Liver (tissue), 9 donors: ENCODE measurements around the gene STAT2. TPM values are rescaled to one million over a fixed set of nuclear protein-coding genes. Genes with fewer than 3 reads are reported as not detected.

ENCODE experiments used
- DNase-seq: peaks from one replicate; pipeline ENCODE4 v3.0.0-alpha.2; 2017; ENCODE audit warnings: low spot score
- H3K27ac ChIP-seq, 2 donors: one replicate each; pipeline ENCODE4 v1.7.0; 2013; ENCODE audit warnings: inconsistent platforms in 2 of 2, low read length in 2 of 2, control low read depth in 1 of 2, low read depth in 1 of 2, mild to moderate bottlenecking in 1 of 2
- H3K27me3 ChIP-seq, 4 donors: one replicate each; pipeline versions ENCODE4 v1.6.1 to v1.7.0; 2013; ENCODE audit warnings: low read length in 3 of 4, inconsistent platforms in 1 of 4, mild to moderate bottlenecking in 1 of 4, moderate library complexity in 1 of 4; ENCODE audit not compliant: control insufficient read depth in 4 of 4, insufficient read depth in 4 of 4
- H3K36me3 ChIP-seq, 4 donors: one replicate each; pipeline versions ENCODE4 v1.6.1 to v1.7.0; 2013; ENCODE audit warnings: low read length in 3 of 4, mild to moderate bottlenecking in 3 of 4, low read depth in 1 of 4, moderate library complexity in 1 of 4; ENCODE audit not compliant: control insufficient read depth in 4 of 4, insufficient read depth in 3 of 4
- H3K4me1 ChIP-seq, 4 donors: one replicate each; pipeline versions ENCODE4 v1.6.1 to v1.7.0; 2013; ENCODE audit warnings: low read length in 3 of 4, mild to moderate bottlenecking in 3 of 4, moderate library complexity in 1 of 4; ENCODE audit not compliant: control insufficient read depth in 4 of 4, insufficient read depth in 4 of 4
- H3K4me3 ChIP-seq, 3 donors: one replicate each; pipeline versions ENCODE4 v1.6.1 to v1.7.0; 2013; ENCODE audit warnings: low read length in 3 of 3, control low read depth in 1 of 3, low read depth in 1 of 3, mild to moderate bottlenecking in 1 of 3
- H3K9ac ChIP-seq, 2 donors: one replicate each; pipeline ENCODE4 v1.7.0; 2013; ENCODE audit warnings: low read length in 2 of 2, mild to moderate bottlenecking in 2 of 2, moderate library complexity in 2 of 2, control low read depth in 1 of 2, low read depth in 1 of 2
- H3K9me3 ChIP-seq, 4 donors: one replicate each; pipeline versions ENCODE4 v1.6.1 to v1.7.0; 2013; ENCODE audit warnings: low read length in 3 of 4; ENCODE audit not compliant: control insufficient read depth in 4 of 4
- ATF3 ChIP-seq: IDR thresholded peaks from 2 replicates; pipeline ENCODE4 v1.6.1; 2016; ENCODE audit warnings: antibody characterized with exemption
- CTCF ChIP-seq: fragments of 150-350 bp; IDR thresholded peaks from 2 replicates; pipeline ENCODE4 v1.5.1; 2017; ENCODE audit warnings: improper control_type of control experiment, low read depth, low read length; ENCODE audit not compliant: missing input control
- EGR1 ChIP-seq, 2 donors: IDR thresholded peaks; 2 replicates each; pipeline ENCODE4 v1.6.1; 2016 to 2018; ENCODE audit warnings: antibody characterized with exemption in 2 of 2, low read depth in 2 of 2
- FOXA2 ChIP-seq: IDR thresholded peaks from 2 replicates; pipeline ENCODE4 v1.6.1; 2016; ENCODE audit warnings: antibody characterized with exemption
- GABPA ChIP-seq, 2 donors: IDR thresholded peaks in 1 of 2; conservative IDR thresholded peaks in 1 of 2; 2 replicates each; pipeline ENCODE4 v1.6.1; 2016; ENCODE audit warnings: antibody characterized with exemption in 2 of 2, mild to moderate bottlenecking in 1 of 2, moderate library complexity in 1 of 2
- HNF4A ChIP-seq, 2 donors: conservative IDR thresholded peaks; 2 replicates each; pipeline ENCODE4 v1.6.1; 2016; ENCODE audit warnings: antibody characterized with exemption in 2 of 2, mild to moderate bottlenecking in 2 of 2
- JUND ChIP-seq, 2 donors: IDR thresholded peaks; 2 replicates each; pipeline ENCODE4 v1.6.1; 2016; ENCODE audit warnings: antibody characterized with exemption in 2 of 2
- MAX ChIP-seq: IDR thresholded peaks from 2 replicates; pipeline ENCODE4 v1.6.1; 2016; ENCODE audit warnings: antibody characterized with exemption
- RAD21 ChIP-seq, 2 donors: IDR thresholded peaks; 2 replicates each; pipeline ENCODE4 v1.6.1; 2016; ENCODE audit warnings: antibody characterized with exemption in 2 of 2, mild to moderate bottlenecking in 2 of 2
- SP1 ChIP-seq: IDR thresholded peaks from 2 replicates; pipeline ENCODE4 v1.6.1; 2018; ENCODE audit warnings: antibody characterized with exemption, mild to moderate bottlenecking
- YY1 ChIP-seq: IDR thresholded peaks from 2 replicates; pipeline ENCODE4 v1.6.1; 2016; ENCODE audit warnings: antibody characterized with exemption, mild to moderate bottlenecking
- WGBS: extraction: QIAGEN DNeasy Blood & Tissue Kit; methylation state at CpG from one replicate; pipeline ENCODE4 v1.1.7; 2013; 5-methylcytosine and 5-hydroxymethylcytosine counted together
- polyA plus RNA-seq, 2 donors: library from polyadenylated mRNA; stranded (reverse) in 1 of 2; unstranded in 1 of 2; fragments of 200-250 nt in 1 of 2; fragments of >200 nt in 1 of 2; fragmentation: Nextera tagmentation in 1 of 2; extraction: Ambion mirVana in 1 of 2; gene quantifications; one replicate each; pipeline versions ENCODE4 v1.2.1 to v1.2.3, GENCODE V29; 2013 to 2015
- total RNA-seq, 2 donors: library from RNA; depleted of rRNA; stranded (reverse); fragments of >200 nt; gene quantifications; one replicate each; pipeline ENCODE4 v1.2.3, GENCODE V29; 2014
- donor health status: healthy.
- donor health status: healthy.
- donor health status: healthy.
- donor health status: healthy.
- donor health status: healthy.

STAT2 gene
- total and polyA plus RNA-seq, 4 donors = 48.4 to 219 (median 66.6) TPM

GRCh38 chr12:56299853-56300643 lies 59.9 kb downstream of the STAT2 start, which contains the start of gene CS (continued):
- TF ChIP-seq GABPA (IDR thresholded peaks at IDR 0.05 in 1 of 2, conservative IDR thresholded peaks at IDR 0.05 in 1 of 2) = peak; percentile 19 to 68
- TF ChIP-seq MAX = no peak
- TF ChIP-seq YY1 = peak; percentile 77
- peak in 1 of 2 donors; percentile 22 for TF ChIP-seq EGR1 (IDR thresholded peaks at IDR 0.05; ENCODE audit: low read depth in 2 of 2)
- TF ChIP-seq HNF4A (conservative IDR thresholded peaks at IDR 0.05) = peak; percentile 36 to 46

GRCh38 chr12:56299308-56299852 lies 60.5 kb downstream of the STAT2 start:
- H3K27ac ChIP-seq = peak overlapping the region; percentile 86 to 95
- H3K9me3 ChIP-seq = no peaks in the 10 kb centered on the region
- DNase-seq = no peak
- peak overlapping the region; percentile 67 to 80 for H3K9ac ChIP-seq
- H3K4me1 ChIP-seq = peaks cover 15 to 63% (median 59%) of the 10 kb centered on the region in 4 donors
- peak overlapping the region; percentile 70 to 97 (median 96) for H3K4me3 ChIP-seq
- H3K27me3 ChIP-seq = no peaks in the 10 kb centered on the region
- no peak for TF ChIP-seq MAX
- TF ChIP-seq YY1 = no peak
- no peak for TF ChIP-seq CTCF
- TF ChIP-seq ATF3 = no peak
- TF ChIP-seq SP1 = no peak
- TF ChIP-seq FOXA2 = no peak
- no peak for TF ChIP-seq GABPA (IDR thresholded peaks at IDR 0.05 in 1 of 2, conservative IDR thresholded peaks at IDR 0.05 in 1 of 2)
- TF ChIP-seq RAD21 (IDR thresholded peaks at IDR 0.05) = no peak
- TF ChIP-seq JUND (IDR thresholded peaks at IDR 0.05) = no peak
- H3K36me3 ChIP-seq = peaks cover 0 to 2% (median 0%) of the 10 kb centered on the region in 4 donors
- WGBS = under 1% methylated on average over 10 of the region's 10 CpGs

GRCh38 chr12:56298828-56299227 lies 61.1 kb downstream of the STAT2 start:
- H3K27me3 ChIP-seq = no peaks in the 10 kb centered on the region
- WGBS = 65% methylated on average over 5 of the region's 5 CpGs
- DNase-seq = no peak
- peak overlapping the region; percentile 22 to 80 for H3K9ac ChIP-seq
- H3K36me3 ChIP-seq = peaks cover 0 to 2% (median 0%) of the 10 kb centered on the region in 4 donors
- H3K4me3 ChIP-seq = peak overlapping the region; percentile 70 to 97 (median 96)
- peaks cover 15 to 66% (median 63%) of the 10 kb centered on the region in 4 donors for H3K4me1 ChIP-seq
- H3K9me3 ChIP-seq = no peaks in the 10 kb centered on the region
- no peak for TF ChIP-seq SP1
- H3K27ac ChIP-seq = peak overlapping the region in 1 of 2 donors; percentile 95
